DND-41 (cell line): Measurements from ENCODE around the gene SELL.
"Not testable (repeated sequence)": the region's sequence is repeated elsewhere in the genome, so short reads cannot be mapped to it uniquely, and the experiment has no call there.

Experiments
- ATAC-seq: fragments of 200-7000 bp; cut with Tn5 transposase; 3 replicates; pipeline ENCODE4 v1.9.1; 2021; ENCODE audit warnings: low read depth; ENCODE audit not compliant: insufficient read depth
- DNase-seq: peaks from one replicate; pipeline ENCODE4 v3.0.0-alpha.2; 2020
- H2AFZ ChIP-seq: 2 replicates; pipeline ENCODE4 v1.6.0; 2012; ENCODE audit warnings: low read depth, low read length
- H3K27ac ChIP-seq: 2 replicates; pipeline ENCODE4 v1.5.1; 2012; ENCODE audit warnings: low read length, inconsistent platforms
- H3K27me3 ChIP-seq: fragments of 200-600 bp; sonication (generic); 2 replicates; pipeline ENCODE4 v1.6.0; 2012; ENCODE audit warnings: low read length, mild to moderate bottlenecking, inconsistent platforms; ENCODE audit not compliant: insufficient read depth, poor library complexity
- H3K36me3 ChIP-seq: 2 replicates; pipeline ENCODE4 v1.5.1; 2012; ENCODE audit warnings: low read length, inconsistent platforms; ENCODE audit not compliant: insufficient read depth
- H3K4me1 ChIP-seq: 2 replicates; pipeline ENCODE4 v1.5.1; 2012; ENCODE audit warnings: mild to moderate bottlenecking, low read length; ENCODE audit not compliant: insufficient read depth
- H3K4me2 ChIP-seq: 2 replicates; pipeline ENCODE4 v1.6.0; 2012; ENCODE audit warnings: mild to moderate bottlenecking, moderate library complexity, low read length, inconsistent platforms; ENCODE audit not compliant: insufficient read depth
- H3K4me3 ChIP-seq, 2 experiments: fragments of 200-600 bp in 1 of 2; shearing (Covaris generic) in 1 of 2; 2 replicates each; pipeline ENCODE4 v1.5.1; 2012 to 2016; ENCODE audit warnings: inconsistent platforms in 2 of 2, low read length in 2 of 2, mild to moderate bottlenecking in 2 of 2, low read depth in 1 of 2, moderate library complexity in 1 of 2
- H3K79me2 ChIP-seq: 2 replicates; pipeline ENCODE4 v1.6.0; 2012; ENCODE audit warnings: low read length, inconsistent platforms; ENCODE audit not compliant: insufficient read depth
- H3K9ac ChIP-seq: 2 replicates; pipeline ENCODE4 v1.6.0; 2012; ENCODE audit warnings: low read depth, mild to moderate bottlenecking, inconsistent platforms, low read length, moderate library complexity
- H3K9me3 ChIP-seq: 2 replicates; pipeline ENCODE4 v1.5.1; 2012; ENCODE audit warnings: low read length, moderate library complexity, mild to moderate bottlenecking, inconsistent platforms; ENCODE audit not compliant: insufficient read depth, severe bottlenecking
- H4K20me1 ChIP-seq: 2 replicates; pipeline ENCODE4 v1.6.0; 2012; ENCODE audit warnings: low read length; ENCODE audit not compliant: insufficient read depth
- CTCF ChIP-seq: IDR thresholded peaks from 2 replicates; pipeline ENCODE4 v1.5.1; 2012; ENCODE audit warnings: borderline replicate concordance, low read length, moderate library complexity, mild to moderate bottlenecking; ENCODE audit not compliant: poor library complexity, severe bottlenecking; ENCODE audit errors: extremely low read depth
- EZH2 ChIP-seq: IDR thresholded peaks from 3 replicates; pipeline ENCODE4 v1.6.1; 2012; ENCODE audit warnings: borderline replicate concordance, low read depth, mild to moderate bottlenecking, moderate library complexity, low read length, inconsistent platforms; ENCODE audit not compliant: severe bottlenecking

Gene SELL

GRCh38 chr1:169713090-169713489 is 1.7 kb upstream of the SELL start:
- Histone ChIP-seq H3K79me2 (peaks cover 34% of the 10 kb centered on the region), H3K9me3 (peaks cover 10% of the 10 kb centered on the region), H3K36me3 (peaks cover 16% of the 10 kb centered on the region), H3K4me1 (peaks cover 65% of the 10 kb centered on the region)
- H4K20me1 ChIP-seq, ATAC-seq, H3K4me2 ChIP-seq, H3K27me3 ChIP-seq, H3K27ac ChIP-seq, H3K4me3 ChIP-seq, H3K9ac ChIP-seq, DNase-seq, H2AFZ ChIP-seq: not testable (repeated sequence)

GRCh38 chr1:169712309-169712631 is 850 bp upstream of the SELL start:
- peak overlapping the region; percentile 80 for H3K27ac ChIP-seq
- H3K9me3 ChIP-seq: peaks cover 3% of the 10 kb centered on the region
- peak overlapping the region; percentile 74 for H2AFZ ChIP-seq
- H3K79me2 ChIP-seq: peaks cover 42% of the 10 kb centered on the region
- peak overlapping the region; percentile 71 for H3K4me2 ChIP-seq
- no peaks in the 10 kb centered on the region for H4K20me1 ChIP-seq
- no peak for DNase-seq
- H3K4me1 ChIP-seq: peaks cover 69% of the 10 kb centered on the region
- TF ChIP-seq EZH2: no peak
- no peak for TF ChIP-seq CTCF
- no peak for ATAC-seq
- H3K4me3 ChIP-seq: peak overlapping the region in 1 of 2 experiments; percentile 61; a peak in 1 of 4 replicates
- H3K36me3 ChIP-seq: peaks cover 24% of the 10 kb centered on the region
- H3K27me3 ChIP-seq: no peaks in the 10 kb centered on the region
- peak overlapping the region; percentile 59 for H3K9ac ChIP-seq

GRCh38 chr1:169708647-169709046 is 2.8 kb downstream of the SELL start:
- peak overlapping the region; percentile 80 for H3K27ac ChIP-seq
- peak overlapping the region; percentile 27 to 61; a peak in 3 of 4 replicates for H3K4me3 ChIP-seq
- H3K36me3 ChIP-seq: peaks cover 60% of the 10 kb centered on the region
- H3K4me2 ChIP-seq: peak overlapping the region; percentile 71
- H4K20me1 ChIP-seq: no peaks in the 10 kb centered on the region
- TF ChIP-seq CTCF (no peak), EZH2 (no peak)
- H3K9ac ChIP-seq: peak overlapping the region; percentile 59
- H3K27me3 ChIP-seq: no peaks in the 10 kb centered on the region
- H2AFZ ChIP-seq: no peak overlapping the region
- DNase-seq (no peak), ATAC-seq (no peak)
- H3K79me2 ChIP-seq: peaks cover 78% of the 10 kb centered on the region
- peaks cover 87% of the 10 kb centered on the region for H3K4me1 ChIP-seq
- no peaks in the 10 kb centered on the region for H3K9me3 ChIP-seq

- Histone ChIP-seq H3K9ac (peak overlapping the region; percentile 59), H3K27me3 (no peaks in the 10 kb centered on the region), H3K4me3 (peak overlapping the region; percentile 27 to 61; a peak in 3 of 4 replicates), H3K4me1 (peaks cover 93% of the 10 kb centered on the region), H3K36me3 (peaks cover 66% of the 10 kb centered on the region), H3K79me2 (peaks cover 84% of the 10 kb centered on the region), H3K27ac (peak overlapping the region; percentile 80), H3K9me3 (no peaks in the 10 kb centered on the region), H2AFZ (no peak overlapping the region), H4K20me1 (no peaks in the 10 kb centered on the region), H3K4me2 (peak overlapping the region; percentile 71)
- no peak for ATAC-seq
- DNase-seq: no peak
- TF ChIP-seq CTCF (no peak), EZH2 (no peak)
Observed at GRCh38 chr1:169707912-169708604, 3.4 kb downstream of the SELL start.
